Mucosa of rectum (tissue), 2 donors: ENCODE measurements around the gene DDX46.

Source experiments
- H3K27ac ChIP-seq, 2 donors: one replicate each; pipeline ENCODE4 v1.7.0; 2013; ENCODE audit warnings: inconsistent platforms in 2 of 2, low read depth in 2 of 2, low read length in 2 of 2
- H3K27me3 ChIP-seq, 2 donors: one replicate each; pipeline ENCODE4 v1.7.0; 2013; ENCODE audit warnings: low read length in 2 of 2; ENCODE audit not compliant: control insufficient read depth in 2 of 2, insufficient read depth in 2 of 2
- H3K36me3 ChIP-seq, 2 donors: one replicate each; pipeline ENCODE4 v1.7.0; 2013; ENCODE audit warnings: low read length in 2 of 2; ENCODE audit not compliant: control insufficient read depth in 2 of 2, insufficient read depth in 2 of 2
- H3K4me1 ChIP-seq, 2 donors: one replicate each; pipeline ENCODE4 v1.7.0; 2013; ENCODE audit warnings: low read length in 2 of 2, mild to moderate bottlenecking in 1 of 2; ENCODE audit not compliant: control insufficient read depth in 2 of 2, insufficient read depth in 2 of 2
- H3K4me3 ChIP-seq, 2 donors: one replicate each; pipeline ENCODE4 v1.7.0; 2013; ENCODE audit warnings: low read length in 2 of 2
- H3K9ac ChIP-seq, 2 donors: one replicate each; pipeline ENCODE4 v1.7.0; 2013; ENCODE audit warnings: low read length in 2 of 2, low read depth in 1 of 2, mild to moderate bottlenecking in 1 of 2
- H3K9me3 ChIP-seq, 2 donors: one replicate each; pipeline ENCODE4 v1.7.0; 2013; ENCODE audit warnings: low read length in 2 of 2; ENCODE audit not compliant: control insufficient read depth in 2 of 2
- donor health status: healthy.
- donor health status: Normal muscosa, but diverticular disease.

DDX46 gene

GRCh38 chr5:134777366-134777765 is 18.8 kb downstream of the DDX46 start:
- Histone ChIP-seq H3K36me3 (peaks cover 26 to 53% of the 10 kb centered on the region in 2 donors), H3K27ac (no peak overlapping the region), H3K27me3 (no peaks in the 10 kb centered on the region), H3K4me1 (no peaks in the 10 kb centered on the region), H3K9me3 (no peaks in the 10 kb centered on the region), H3K4me3 (no peak overlapping the region), H3K9ac (no peak overlapping the region)

- Histone ChIP-seq H3K27me3 (no peaks in the 10 kb centered on the region), H3K9ac (no peak overlapping the region), H3K36me3 (peaks cover 38 to 47% of the 10 kb centered on the region in 2 donors), H3K9me3 (no peaks in the 10 kb centered on the region), H3K4me3 (no peak overlapping the region), H3K4me1 (no peaks in the 10 kb centered on the region), H3K27ac (no peak overlapping the region)
Measured at GRCh38 chr5:134784241-134784920, 25.8 kb downstream of the DDX46 start.

- H3K27me3 ChIP-seq: no peaks in the 10 kb centered on the region
- H3K9me3 ChIP-seq: no peaks in the 10 kb centered on the region
- no peak overlapping the region for H3K27ac ChIP-seq
- H3K4me1 ChIP-seq: no peaks in the 10 kb centered on the region
- H3K9ac ChIP-seq: no peak overlapping the region
- H3K36me3 ChIP-seq: peaks cover 41 to 48% of the 10 kb centered on the region in 2 donors
- H3K4me3 ChIP-seq: no peak overlapping the region
Measured at GRCh38 chr5:134784946-134785620, 26.5 kb downstream of the DDX46 start.

- Histone ChIP-seq H3K4me3 (no peak overlapping the region), H3K9me3 (no peaks in the 10 kb centered on the region), H3K9ac (no peak overlapping the region), H3K4me1 (no peaks in the 10 kb centered on the region), H3K27me3 (no peaks in the 10 kb centered on the region), H3K36me3 (peaks cover 51 to 61% of the 10 kb centered on the region in 2 donors), H3K27ac (no peak overlapping the region)
Measured at GRCh38 chr5:134787692-134788091, 29.1 kb downstream of the DDX46 start.

- no peaks in the 10 kb centered on the region for H3K9me3 ChIP-seq
- H3K27ac ChIP-seq: no peak overlapping the region
- no peak overlapping the region for H3K9ac ChIP-seq
- no peaks in the 10 kb centered on the region for H3K4me1 ChIP-seq
- H3K27me3 ChIP-seq: no peaks in the 10 kb centered on the region
- peaks cover 52 to 73% of the 10 kb centered on the region in 2 donors for H3K36me3 ChIP-seq
- H3K4me3 ChIP-seq: no peak overlapping the region
Measured at GRCh38 chr5:134791580-134791979, 33.0 kb downstream of the DDX46 start.

GRCh38 chr5:134792286-134792685 is 33.7 kb downstream of the DDX46 start:
- Histone ChIP-seq H3K4me1 (no peaks in the 10 kb centered on the region), H3K36me3 (peaks cover 53 to 72% of the 10 kb centered on the region in 2 donors), H3K27ac (no peak overlapping the region), H3K4me3 (no peak overlapping the region), H3K9ac (no peak overlapping the region), H3K27me3 (no peaks in the 10 kb centered on the region), H3K9me3 (no peaks in the 10 kb centered on the region)

- H3K27ac ChIP-seq: no peak overlapping the region
- H3K9me3 ChIP-seq: no peaks in the 10 kb centered on the region
- H3K27me3 ChIP-seq: no peaks in the 10 kb centered on the region
- H3K9ac ChIP-seq: no peak overlapping the region
- H3K4me3 ChIP-seq: no peak overlapping the region
- no peaks in the 10 kb centered on the region for H3K4me1 ChIP-seq
- H3K36me3 ChIP-seq: peaks cover 54 to 75% of the 10 kb centered on the region in 2 donors
Measured at GRCh38 chr5:134793111-134793510, 34.5 kb downstream of the DDX46 start.

- Histone ChIP-seq H3K27me3 (no peaks in the 10 kb centered on the region), H3K9ac (no peak overlapping the region), H3K27ac (no peak overlapping the region), H3K4me1 (no peaks in the 10 kb centered on the region), H3K36me3 (peaks cover 52 to 77% of the 10 kb centered on the region in 2 donors), H3K9me3 (no peaks in the 10 kb centered on the region), H3K4me3 (no peak overlapping the region)
Measured at GRCh38 chr5:134794082-134794481, 35.5 kb downstream of the DDX46 start.

GRCh38 chr5:134794819-134795218 is 36.2 kb downstream of the DDX46 start:
- Histone ChIP-seq H3K27me3 (no peaks in the 10 kb centered on the region), H3K27ac (no peak overlapping the region), H3K9ac (no peak overlapping the region), H3K9me3 (no peaks in the 10 kb centered on the region), H3K36me3 (peaks cover 50 to 70% of the 10 kb centered on the region in 2 donors), H3K4me1 (no peaks in the 10 kb centered on the region), H3K4me3 (no peak overlapping the region)

- Histone ChIP-seq H3K9me3 (no peaks in the 10 kb centered on the region), H3K4me3 (no peak overlapping the region), H3K9ac (no peak overlapping the region), H3K4me1 (no peaks in the 10 kb centered on the region), H3K27ac (no peak overlapping the region), H3K36me3 (peaks cover 27 to 47% of the 10 kb centered on the region in 2 donors), H3K27me3 (no peaks in the 10 kb centered on the region)
Measured at GRCh38 chr5:134798468-134798867, 39.9 kb downstream of the DDX46 start.
